Activated CD4-positive, alpha-beta T cell treated with anti-CD3 and anti-CD28 coated beads, Interleukin-2, amount 10 ng/mL, durations not matched to agents 7 days and 5 days (primary cell): Measurements from ENCODE around the gene CDC42EP2. TPM values are rescaled to one million over a fixed set of nuclear protein-coding genes. Genes with fewer than 3 reads are reported as not detected.
A peak's percentile ranks its signal among the peaks of the same experiment; 100 is the strongest.

Source experiments
- CTCF ChIA-PET: fragments of 350-600 bp; sonication (Branson Sonifier 250); formaldehyde crosslinking; loops from one replicate; lab custom pipeline; 2021; ENCODE audit warnings: antibody characterized with exemption; lab: Charles Lee
- POLR2A ChIA-PET: fragments of 350-600 bp; sonication (Branson Sonifier 250); formaldehyde crosslinking; loops from one replicate; lab custom pipeline; 2021; ENCODE audit warnings: antibody characterized with exemption; lab: Charles Lee
- DNase-seq: peaks from one replicate; pipeline ENCODE4 v3.0.0-alpha.2; 2020
- H3K27ac Mint-ChIP-seq: one replicate; pipeline ENCODE4 v1.8.0; 2021; ENCODE audit warnings: mild to moderate bottlenecking, moderate library complexity, mixed read lengths
- H3K27me3 Mint-ChIP-seq: one replicate; pipeline ENCODE4 v1.8.0; 2021; ENCODE audit warnings: mixed read lengths
- H3K36me3 Mint-ChIP-seq: one replicate; pipeline ENCODE4 v1.8.0; 2021; ENCODE audit warnings: low read depth, mixed read lengths
- H3K4me1 Mint-ChIP-seq: one replicate; pipeline ENCODE4 v1.8.0; 2021; ENCODE audit warnings: mixed read lengths
- H3K4me3 Mint-ChIP-seq: one replicate; pipeline ENCODE4 v1.8.0; 2021; ENCODE audit warnings: mild to moderate bottlenecking, moderate library complexity, mixed read lengths
- H3K9me3 Mint-ChIP-seq: one replicate; pipeline ENCODE4 v1.8.0; 2021; ENCODE audit warnings: mixed read lengths
- total RNA-seq, 2 experiments: library from RNA; stranded (reverse); gene quantifications; one replicate each; pipeline ENCODE4 v1.2.3, GENCODE V29; 2021

CDC42EP2 gene
- total RNA-seq, 2 experiments from 2014 or later, result 0.25 to 0.67 TPM

GRCh38 chr11:65288706-65289536 is 25.7 kb upstream of the CDC42EP2 start:
- Mint-ChIP-seq H3K27ac (no peak overlapping the region), H3K36me3 (peaks cover 47% of the 10 kb centered on the region), H3K4me1 (peaks cover 3% of the 10 kb centered on the region), H3K4me3 (no peak overlapping the region), H3K9me3 (no peaks in the 10 kb centered on the region), H3K27me3 (no peaks in the 10 kb centered on the region)
- DNase-seq, result no peak
- CTCF ChIA-PET, result interaction anchor here (0.5 to 2.0 kb wide), 3 partner anchors 9 to 44 kb away, joined by 4 to 9 read pairs (median 4); partner anchors contain the start of gene CDC42EP2
- POLR2A ChIA-PET, result no interaction called here

GRCh38 chr11:65290448-65291165 is 24.1 kb upstream of the CDC42EP2 start:
- H3K27me3 Mint-ChIP-seq, result no peaks in the 10 kb centered on the region
- peak overlapping the region; percentile 55 for H3K27ac Mint-ChIP-seq

GRCh38 chr11:65291613-65292012 is 23.1 kb upstream of the CDC42EP2 start:
- no peak overlapping the region for H3K4me3 Mint-ChIP-seq
- ChIA-PET CTCF (interaction anchor here (0.5 to 1.3 kb wide), 2 partner anchors 14 to 478 kb away, joined by 3 to 4 read pairs; no protein-coding TSS in a partner anchor), POLR2A (no interaction called here)
- no peaks in the 10 kb centered on the region for H3K27me3 Mint-ChIP-seq
- no peaks in the 10 kb centered on the region for H3K9me3 Mint-ChIP-seq
- no peak for DNase-seq
- H3K27ac Mint-ChIP-seq, result no peak overlapping the region
- H3K4me1 Mint-ChIP-seq, result peaks cover 3% of the 10 kb centered on the region
- peaks cover 64% of the 10 kb centered on the region for H3K36me3 Mint-ChIP-seq

More at GRCh38 chr11:65290448-65291165, 24.1 kb upstream of the CDC42EP2 start:
- H3K4me3 Mint-ChIP-seq, result no peak overlapping the region
- no peak for DNase-seq
- H3K36me3 Mint-ChIP-seq, result peaks cover 59% of the 10 kb centered on the region
- ChIA-PET POLR2A (no interaction called here), CTCF (interaction anchor here (0.8 to 2.0 kb wide), 4 partner anchors 10 to 24 kb away, joined by 3 to 9 read pairs (median 4); partner anchors contain the start of gene CDC42EP2)
- H3K4me1 Mint-ChIP-seq, result peaks cover 3% of the 10 kb centered on the region
- H3K9me3 Mint-ChIP-seq, result no peaks in the 10 kb centered on the region

GRCh38 chr11:65292890-65293289 is 21.8 kb upstream of the CDC42EP2 start:
- peaks cover 3% of the 10 kb centered on the region for H3K4me1 Mint-ChIP-seq
- no peaks in the 10 kb centered on the region for H3K27me3 Mint-ChIP-seq
- no peak overlapping the region for H3K27ac Mint-ChIP-seq
- ChIA-PET CTCF (interaction anchor here (1.0 kb wide), 1 partner anchor 22 kb away, joined by 3 read pairs; no protein-coding TSS in a partner anchor), POLR2A (no interaction called here)
- no peaks in the 10 kb centered on the region for H3K9me3 Mint-ChIP-seq
- peaks cover 61% of the 10 kb centered on the region for H3K36me3 Mint-ChIP-seq
- no peak for DNase-seq
- H3K4me3 Mint-ChIP-seq, result no peak overlapping the region

- Mint-ChIP-seq H3K27me3 (no peaks in the 10 kb centered on the region), H3K4me3 (no peak overlapping the region), H3K4me1 (peaks cover 3% of the 10 kb centered on the region), H3K9me3 (no peaks in the 10 kb centered on the region), H3K27ac (no peak overlapping the region), H3K36me3 (peaks cover 61% of the 10 kb centered on the region)
- ChIA-PET CTCF (interaction anchor here (0.6 to 1.3 kb wide), 2 partner anchors 36 to 96 kb away, joined by 4 to 5 read pairs; no protein-coding TSS in a partner anchor), POLR2A (no interaction called here)
- no peak for DNase-seq
Observed at GRCh38 chr11:65293909-65294381, 20.7 kb upstream of the CDC42EP2 start.

GRCh38 chr11:65295001-65295400 is 19.7 kb upstream of the CDC42EP2 start:
- Mint-ChIP-seq H3K4me3 (no peak overlapping the region), H3K27ac (no peak overlapping the region), H3K36me3 (peaks cover 55% of the 10 kb centered on the region), H3K4me1 (peaks cover 3% of the 10 kb centered on the region), H3K9me3 (no peaks in the 10 kb centered on the region), H3K27me3 (no peaks in the 10 kb centered on the region)
- CTCF ChIA-PET, result interaction anchor here (0.7 to 1.9 kb wide), 6 partner anchors 8 to 68 kb away, joined by 3 to 5 read pairs (median 4); no protein-coding TSS in a partner anchor
- POLR2A ChIA-PET, result no interaction called here
- DNase-seq, result no peak

- Mint-ChIP-seq H3K4me3 (no peak overlapping the region), H3K27me3 (no peaks in the 10 kb centered on the region), H3K36me3 (peaks cover 53% of the 10 kb centered on the region), H3K4me1 (no peaks in the 10 kb centered on the region), H3K9me3 (no peaks in the 10 kb centered on the region), H3K27ac (no peak overlapping the region)
- ChIA-PET CTCF (interaction anchor here (0.6 to 1.9 kb wide), 5 partner anchors 9 to 34 kb away, joined by 3 to 5 read pairs (median 4); no protein-coding TSS in a partner anchor), POLR2A (no interaction called here)
- DNase-seq, result no peak
Observed at GRCh38 chr11:65295571-65296341, 18.9 kb upstream of the CDC42EP2 start.

GRCh38 chr11:65297026-65297672 is 17.5 kb upstream of the CDC42EP2 start:
- ChIA-PET CTCF (interaction anchor here (1.1 kb wide), 2 partner anchors 22 to 285 kb away, joined by 3 read pairs; no protein-coding TSS in a partner anchor), POLR2A (no interaction called here)
- no peak for DNase-seq
- H3K27ac Mint-ChIP-seq, result no peak overlapping the region
- H3K36me3 Mint-ChIP-seq, result peaks cover 43% of the 10 kb centered on the region
- H3K27me3 Mint-ChIP-seq, result no peaks in the 10 kb centered on the region
- no peak overlapping the region for H3K4me3 Mint-ChIP-seq
- no peaks in the 10 kb centered on the region for H3K4me1 Mint-ChIP-seq
- H3K9me3 Mint-ChIP-seq, result no peaks in the 10 kb centered on the region

- Mint-ChIP-seq H3K27me3 (no peaks in the 10 kb centered on the region), H3K27ac (no peak overlapping the region), H3K4me3 (no peak overlapping the region), H3K4me1 (no peaks in the 10 kb centered on the region), H3K36me3 (peaks cover 34% of the 10 kb centered on the region), H3K9me3 (no peaks in the 10 kb centered on the region)
- DNase-seq, result no peak
- CTCF ChIA-PET, result interaction anchor here (1.1 to 1.4 kb wide), 3 partner anchors 13 to 284 kb away, joined by 3 to 5 read pairs (median 3); no protein-coding TSS in a partner anchor
- POLR2A ChIA-PET, result no interaction called here
Observed at GRCh38 chr11:65298131-65298535, 16.5 kb upstream of the CDC42EP2 start.

- H3K4me1 Mint-ChIP-seq, result no peaks in the 10 kb centered on the region
- POLR2A ChIA-PET, result no interaction called here
Observed at GRCh38 chr11:65298655-65299179, 15.9 kb upstream of the CDC42EP2 start.

GRCh38 chr11:65300621-65301275 is 13.9 kb upstream of the CDC42EP2 start:
- CTCF ChIA-PET, result interaction anchor here (0.6 to 1.1 kb wide), 2 partner anchors 29 to 1088 kb away, joined by 3 to 4 read pairs; no protein-coding TSS in a partner anchor
- peak overlapping the region; percentile 34 for H3K27ac Mint-ChIP-seq
- POLR2A ChIA-PET, result no interaction called here

More at GRCh38 chr11:65298655-65299179, 15.9 kb upstream of the CDC42EP2 start:
- DNase-seq, result no peak
- Mint-ChIP-seq H3K27ac (no peak overlapping the region), H3K4me3 (no peak overlapping the region), H3K9me3 (no peaks in the 10 kb centered on the region), H3K36me3 (peaks cover 31% of the 10 kb centered on the region), H3K27me3 (no peaks in the 10 kb centered on the region)
- CTCF ChIA-PET, result interaction anchor here (1.1 to 1.4 kb wide), 2 partner anchors 12 to 24 kb away, joined by 3 to 5 read pairs; no protein-coding TSS in a partner anchor

More at GRCh38 chr11:65300621-65301275, 13.9 kb upstream of the CDC42EP2 start:
- H3K27me3 Mint-ChIP-seq, result no peaks in the 10 kb centered on the region
- no peaks in the 10 kb centered on the region for H3K9me3 Mint-ChIP-seq
- H3K4me1 Mint-ChIP-seq, result no peaks in the 10 kb centered on the region
- H3K4me3 Mint-ChIP-seq, result no peak overlapping the region
- peaks cover 23% of the 10 kb centered on the region for H3K36me3 Mint-ChIP-seq
- DNase-seq, result no peak
